ENCODE data around the gene SPINT2.

- TF ChIP-seq CTCF (conservative IDR thresholded peaks at IDR 0.05; ENCODE audit: low read length) (no peak), EZH2phosphoT487 (IDR thresholded peaks at IDR 0.05; ENCODE audit: borderline replicate concordance, low read depth, low read length) (no peak)
These were observed 23.2 kb downstream of the SPINT2 start for GRCh38 chr19:38287604-38288003.
